ENCODE results near the gene CARM1. TPM values are rescaled to one million over a fixed set of nuclear protein-coding genes. Genes with fewer than 3 reads are reported as not detected.
"Not testable (repeated sequence)": the region's sequence is repeated elsewhere in the genome, so short reads cannot be mapped to it uniquely, and the experiment has no call there.

CARM1 gene
- total RNA-seq, 1 donor from 2014 or later, result 93.7 TPM

DNA sequence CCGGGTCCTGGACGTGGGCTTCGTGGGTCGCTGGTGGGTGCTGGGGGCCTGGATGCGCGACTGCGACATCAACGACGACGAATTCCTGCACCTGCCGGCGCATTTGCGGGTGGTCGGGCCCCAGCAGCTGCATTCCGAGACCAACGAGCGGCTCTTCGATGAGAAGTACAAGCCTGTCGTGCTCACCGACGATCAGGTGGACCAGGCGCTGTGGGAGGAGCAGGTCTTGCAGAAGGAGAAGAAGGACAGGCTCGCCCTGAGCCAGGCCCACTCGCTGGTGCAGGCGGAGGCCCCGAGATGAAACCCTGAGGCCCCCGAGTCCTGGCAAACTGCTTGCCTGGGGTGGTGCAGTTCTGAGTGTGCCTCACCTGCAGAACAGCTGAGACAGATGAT, 58.0 kb downstream of the CARM1 start:
- intact Hi-C loops (cut with micrococcal nuclease), result loop anchor here (2.0 kb wide), 2 partner anchors 31 to 57 kb away; partner anchors contain the start of gene SMARCA4
- no peak for DNase-seq
- Mint-ChIP-seq H3K9me3 (no peaks in the 10 kb centered on the region), H3K27me3 (no peaks in the 10 kb centered on the region), H3K4me3 (peak overlapping the region; percentile 96), H3K27ac (peak overlapping the region; percentile 53), H3K4me1 (peaks cover 15% of the 10 kb centered on the region), H3K36me3 (ENCODE audit: low read depth) (peaks cover 20% of the 10 kb centered on the region)

DNA sequence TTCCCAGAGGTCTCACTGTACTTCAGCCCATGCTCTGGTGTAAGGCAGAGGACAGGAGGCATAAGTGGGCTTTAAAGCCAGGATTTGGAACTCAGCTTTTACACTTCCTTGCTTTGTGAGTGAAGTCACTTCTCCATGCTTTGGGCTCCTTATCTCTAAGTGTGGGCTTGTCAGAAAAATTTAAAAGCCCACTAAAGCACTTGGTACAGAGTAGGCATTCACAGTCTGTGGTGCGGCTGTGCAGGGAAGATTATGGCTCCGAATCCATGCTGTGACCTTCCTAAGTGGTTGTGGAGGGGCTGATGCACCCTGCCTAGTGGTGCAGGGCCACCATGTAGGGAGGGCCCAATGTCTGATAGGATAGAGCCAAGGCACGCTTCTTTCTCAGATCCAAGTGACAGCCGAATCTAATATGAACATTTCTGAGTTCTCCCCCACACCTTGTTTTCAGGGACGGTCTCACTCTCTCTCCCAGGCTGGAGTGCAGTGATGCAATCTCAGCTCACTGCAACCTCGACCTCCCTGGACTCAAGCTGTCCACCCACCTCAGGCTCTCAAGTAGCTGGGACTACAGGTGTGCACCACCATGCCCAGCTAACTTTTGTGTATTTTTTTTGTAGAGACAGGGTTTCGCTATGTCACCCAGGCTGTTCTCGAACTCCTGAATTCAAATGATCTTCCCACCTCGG, 64.2 kb downstream of the CARM1 start:
- intact Hi-C loops (cut with micrococcal nuclease), result loop anchor here (5.0 kb wide), 1 partner anchor 62 kb away; no protein-coding TSS in a partner anchor
- Mint-ChIP-seq H3K27me3 (no peaks in the 10 kb centered on the region), H3K4me1 (peaks cover 5% of the 10 kb centered on the region), H3K9me3 (no peaks in the 10 kb centered on the region), H3K36me3 (ENCODE audit: low read depth) (peaks cover 9% of the 10 kb centered on the region), H3K4me3 (no peak overlapping the region), H3K27ac (no peak overlapping the region)
- no peak for DNase-seq

DNA sequence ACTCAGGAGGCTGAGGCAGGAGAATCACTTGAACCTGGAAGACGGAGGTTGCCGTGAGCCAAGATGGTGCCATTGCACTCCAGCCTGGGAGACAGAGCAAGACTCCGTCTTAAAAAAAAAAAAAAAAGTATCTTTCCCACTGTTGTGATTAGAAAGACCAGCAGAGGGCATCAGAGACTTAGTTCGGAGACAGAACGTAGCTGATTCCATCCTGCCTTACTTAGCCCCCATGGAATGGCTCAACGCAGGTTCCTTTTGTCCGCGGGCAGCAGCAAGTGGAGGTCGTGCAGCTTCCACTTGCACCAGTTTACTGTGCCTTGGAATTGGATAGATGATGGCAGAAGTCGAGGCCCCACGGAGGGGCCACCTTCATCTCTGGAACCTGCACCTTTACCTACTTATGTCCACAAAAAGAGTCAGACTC, 65.3 kb downstream of the CARM1 start:
- H3K4me1 Mint-ChIP-seq, result peaks cover 4% of the 10 kb centered on the region
- peak; percentile 85 for DNase-seq
- peak overlapping the region; percentile 20 for H3K27ac Mint-ChIP-seq
- H3K4me3 Mint-ChIP-seq, result no peak overlapping the region
- H3K36me3 Mint-ChIP-seq (ENCODE audit: low read depth), result peaks cover 5% of the 10 kb centered on the region
- no peaks in the 10 kb centered on the region for H3K9me3 Mint-ChIP-seq
- intact Hi-C loops (cut with micrococcal nuclease), result loop anchor here (5.0 kb wide), 1 partner anchor 61 kb away; no protein-coding TSS in a partner anchor
- H3K27me3 Mint-ChIP-seq, result no peaks in the 10 kb centered on the region

DNA sequence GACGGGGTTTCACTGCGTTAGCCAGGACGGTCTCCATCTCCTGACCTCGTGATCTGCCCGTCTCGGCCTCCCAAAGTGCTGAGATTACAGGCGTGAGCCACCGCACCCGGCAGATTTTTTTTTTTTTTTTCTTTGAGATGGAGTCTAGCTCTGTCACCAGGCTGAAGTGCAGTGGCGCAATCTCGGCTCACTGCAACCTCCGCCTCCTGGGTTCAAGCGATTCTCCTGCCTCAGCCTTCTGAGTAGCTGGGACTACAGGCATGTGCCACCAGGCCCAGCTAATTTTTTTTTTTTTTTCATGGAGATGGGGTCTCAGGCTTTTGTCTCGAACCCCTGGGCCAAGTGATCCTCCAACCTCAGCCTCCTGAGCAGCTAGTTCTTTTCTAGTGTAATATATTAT, 70.3 kb downstream of the CARM1 start:
- H3K4me3 Mint-ChIP-seq; DNase-seq; H3K4me1 Mint-ChIP-seq; H3K9me3 Mint-ChIP-seq; H3K36me3 Mint-ChIP-seq (ENCODE audit: low read depth); H3K27me3 Mint-ChIP-seq; H3K27ac Mint-ChIP-seq: not testable (repeated sequence)
- intact Hi-C loops (cut with micrococcal nuclease), result loop anchor here (2.0 kb wide), 1 partner anchor 21 kb away; no protein-coding TSS in a partner anchor

DNA sequence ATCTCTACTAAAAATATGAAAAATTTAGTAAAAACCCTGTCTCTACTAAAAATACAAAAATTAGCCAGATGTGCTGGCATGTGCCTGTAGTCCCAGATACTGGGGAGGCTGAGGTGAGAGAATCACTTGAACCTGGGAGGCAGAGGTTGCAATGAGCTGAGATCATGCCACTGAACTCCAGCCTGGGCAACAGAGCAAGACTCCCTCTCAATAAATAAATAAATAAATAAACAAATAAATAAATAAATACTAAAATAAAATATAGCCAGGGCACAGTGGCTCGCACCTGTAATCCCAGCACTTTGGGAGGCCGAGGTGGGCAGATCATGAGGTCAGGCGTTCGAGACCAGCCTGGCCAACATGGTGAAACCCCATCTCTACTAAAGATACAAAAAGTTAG, 72.1 kb downstream of the CARM1 start:
- H3K27me3 Mint-ChIP-seq; H3K9me3 Mint-ChIP-seq; H3K27ac Mint-ChIP-seq; H3K4me3 Mint-ChIP-seq; H3K4me1 Mint-ChIP-seq; H3K36me3 Mint-ChIP-seq (ENCODE audit: low read depth); DNase-seq: not testable (repeated sequence)
- intact Hi-C loops (cut with micrococcal nuclease), result loop anchor here (2.0 kb wide), 1 partner anchor 19 kb away; no protein-coding TSS in a partner anchor

DNA sequence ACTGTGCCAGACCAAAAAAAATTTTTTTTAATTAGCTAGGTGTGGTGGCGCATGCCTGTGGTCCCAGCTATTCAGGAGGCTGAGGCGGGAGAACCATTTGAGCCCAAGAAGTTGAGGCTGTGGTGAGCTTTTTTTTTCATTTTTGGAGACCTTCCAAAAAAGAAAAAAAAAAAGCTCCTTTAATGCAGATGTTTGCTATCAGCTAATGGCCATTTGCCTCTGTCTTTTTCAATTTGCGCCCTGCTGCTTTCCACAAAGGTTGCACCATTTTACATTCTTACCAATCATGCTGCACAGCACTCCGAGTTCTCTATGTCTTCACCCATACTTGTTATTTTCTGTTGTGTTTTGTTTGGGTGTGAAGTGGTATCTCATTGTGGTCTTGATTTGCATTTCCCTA, 73.9 kb downstream of the CARM1 start:
- no peaks in the 10 kb centered on the region for H3K4me1 Mint-ChIP-seq
- no peaks in the 10 kb centered on the region for H3K36me3 Mint-ChIP-seq (ENCODE audit: low read depth)
- no peaks in the 10 kb centered on the region for H3K9me3 Mint-ChIP-seq
- DNase-seq, result no peak
- intact Hi-C loops (cut with micrococcal nuclease), result no loop called here
- H3K27ac Mint-ChIP-seq, result no peak overlapping the region
- H3K4me3 Mint-ChIP-seq, result no peak overlapping the region
- H3K27me3 Mint-ChIP-seq, result no peaks in the 10 kb centered on the region

DNA sequence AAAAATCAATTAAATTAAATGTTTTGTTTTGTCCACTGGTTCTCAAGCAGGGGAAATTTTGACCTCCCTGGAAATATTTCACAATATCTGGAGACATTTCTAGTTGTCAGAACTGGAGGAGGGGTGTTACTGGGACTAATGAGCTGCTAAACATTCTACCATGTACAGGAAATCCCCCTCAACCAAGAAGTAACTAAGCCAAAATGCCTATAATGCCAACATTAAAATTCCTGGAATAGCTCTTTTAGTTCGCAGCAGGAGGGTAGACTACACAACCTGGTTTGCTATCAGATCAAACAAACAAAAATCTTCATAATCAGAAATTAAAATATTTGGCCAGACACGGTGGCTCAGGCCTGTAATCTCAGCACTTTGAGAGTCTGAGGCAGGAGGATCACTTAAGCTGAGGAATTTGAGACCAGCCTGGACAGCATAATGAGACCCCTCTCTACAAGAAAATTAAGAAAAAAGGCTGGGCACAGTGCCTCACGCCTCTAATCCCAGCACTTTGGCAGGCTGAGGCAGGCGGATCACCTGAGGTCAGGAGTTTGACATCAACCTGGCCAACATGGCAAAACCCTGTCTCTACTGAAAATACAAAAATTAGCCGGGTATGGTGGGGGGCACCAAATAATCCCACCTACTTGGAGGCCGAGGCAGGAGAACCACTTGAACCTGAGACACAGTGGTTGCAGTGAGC, 75.8 kb downstream of the CARM1 start:
- no peaks in the 10 kb centered on the region for H3K36me3 Mint-ChIP-seq (ENCODE audit: low read depth)
- H3K27ac Mint-ChIP-seq, result no peak overlapping the region
- no peaks in the 10 kb centered on the region for H3K9me3 Mint-ChIP-seq
- H3K4me1 Mint-ChIP-seq, result no peaks in the 10 kb centered on the region
- H3K27me3 Mint-ChIP-seq, result no peaks in the 10 kb centered on the region
- DNase-seq, result no peak
- intact Hi-C loops (cut with micrococcal nuclease), result no loop called here
- no peak overlapping the region for H3K4me3 Mint-ChIP-seq

DNA sequence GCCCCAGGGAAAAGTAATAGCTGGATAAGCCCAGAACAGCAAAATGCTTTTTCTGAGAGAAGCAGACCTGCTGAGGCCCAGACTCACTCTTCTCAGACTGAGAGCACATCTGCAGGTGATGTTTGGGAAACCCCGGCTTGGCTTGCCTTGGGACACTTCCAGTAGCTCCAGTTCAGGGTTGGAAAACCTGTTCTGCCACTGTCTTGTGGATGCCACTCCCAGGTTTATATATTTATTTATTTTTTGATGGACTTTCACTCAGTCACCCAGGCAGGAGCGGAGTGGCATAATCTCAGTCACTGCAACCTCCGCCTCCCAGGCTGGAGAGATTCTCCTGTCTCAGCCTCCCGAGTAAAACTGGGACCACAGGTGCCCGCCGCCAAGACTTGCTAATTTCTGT, 81.5 kb downstream of the CARM1 start:
- H3K4me1 Mint-ChIP-seq, result peaks cover 5% of the 10 kb centered on the region
- H3K27ac Mint-ChIP-seq, result no peak overlapping the region
- H3K9me3 Mint-ChIP-seq, result no peaks in the 10 kb centered on the region
- DNase-seq, result no peak
- H3K36me3 Mint-ChIP-seq (ENCODE audit: low read depth), result no peaks in the 10 kb centered on the region
- H3K4me3 Mint-ChIP-seq, result no peak overlapping the region
- intact Hi-C loops (cut with micrococcal nuclease), result no loop called here
- H3K27me3 Mint-ChIP-seq, result no peaks in the 10 kb centered on the region

DNA sequence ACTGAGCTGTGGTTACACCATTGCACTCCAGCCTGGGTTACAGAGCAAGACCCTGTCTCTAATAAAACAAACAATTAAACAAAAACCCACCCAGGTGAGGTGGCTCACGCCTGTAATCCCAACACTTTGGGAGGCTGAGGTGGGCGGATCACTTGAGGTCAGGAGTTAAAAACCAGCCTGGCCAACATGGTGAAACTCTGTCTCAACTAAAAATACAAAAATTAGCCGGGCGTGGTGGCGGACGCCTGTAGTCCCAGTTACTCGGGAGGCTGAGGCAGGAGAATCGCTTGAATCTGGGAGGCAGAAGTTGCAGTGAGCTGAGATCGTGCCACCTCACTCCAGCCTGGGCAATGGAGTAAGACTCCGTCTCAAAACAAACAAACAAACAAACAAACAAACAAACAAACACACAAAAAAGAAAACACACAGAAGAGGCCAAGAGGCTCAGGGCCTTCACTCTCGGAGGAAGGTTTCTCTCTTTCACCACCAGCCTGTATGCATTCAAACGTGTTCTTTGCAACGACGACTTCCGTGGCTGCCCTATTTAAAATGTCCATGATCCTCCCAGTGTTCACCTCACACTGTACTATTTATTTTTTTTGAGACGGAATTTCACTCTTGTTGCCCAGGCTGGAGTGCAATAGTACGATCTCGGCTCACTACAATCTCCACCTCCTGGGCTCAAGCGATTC, 88.1 kb downstream of the CARM1 start:
- Mint-ChIP-seq H3K27ac (peak overlapping the region; percentile 93), H3K36me3 (ENCODE audit: low read depth) (peaks cover 13% of the 10 kb centered on the region), H3K4me3 (peak overlapping the region; percentile 90), H3K4me1 (peaks cover 36% of the 10 kb centered on the region)
- DNase-seq, result peak; percentile 58
- H3K9me3 Mint-ChIP-seq; intact Hi-C loops (cut with micrococcal nuclease); H3K27me3 Mint-ChIP-seq: not testable (repeated sequence)

DNA sequence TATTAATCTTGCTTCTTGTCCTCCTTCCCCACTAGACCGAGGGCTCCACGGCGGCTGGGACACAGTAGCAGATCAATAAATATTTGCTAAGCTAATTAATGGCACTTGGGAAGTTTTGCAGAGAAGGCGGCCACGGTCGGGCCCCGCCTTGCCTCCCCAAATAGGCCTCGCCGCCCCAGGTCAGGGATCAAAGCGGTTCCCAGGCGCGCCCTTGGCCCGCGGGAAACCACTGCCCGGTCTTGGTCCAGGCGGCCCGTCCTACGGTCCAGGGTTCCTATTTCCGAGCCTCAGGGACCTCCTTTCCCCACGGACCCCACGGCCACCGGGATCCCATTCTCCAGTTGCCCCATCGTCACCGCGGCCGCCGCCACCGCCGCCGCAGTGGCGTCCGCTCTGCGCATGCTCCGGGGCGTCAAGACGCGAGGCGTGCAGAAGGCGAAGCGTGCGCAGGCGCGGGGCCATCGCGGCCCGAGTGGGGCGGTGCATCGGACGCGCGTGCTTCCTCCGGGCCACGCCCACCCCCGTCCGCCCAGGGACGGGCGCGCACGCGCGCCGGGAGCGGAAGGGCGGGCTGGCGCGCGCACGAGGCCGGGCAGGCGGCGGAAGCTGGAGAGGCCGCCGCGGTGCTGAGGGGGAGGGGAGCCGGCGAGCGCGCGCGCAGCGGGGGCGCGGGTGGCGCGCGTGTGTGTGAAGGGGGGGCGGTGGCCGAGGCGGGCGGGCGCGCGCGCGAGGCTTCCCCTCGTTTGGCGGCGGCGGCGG, 89.1 kb downstream of the CARM1 start, which contains the start of gene SMARCA4:
SMARCA4 (plus strand) TSS at position 717 of the 759 bp plus-strand sequence. CDS start 23,122 bp downstream, outside the sequence.
- peak within 1 kb of the TSS; percentile 93 for H3K27ac Mint-ChIP-seq
- peaks cover 15% of the 10 kb centered on the region for H3K36me3 Mint-ChIP-seq (ENCODE audit: low read depth)
- peak; percentile 100 for DNase-seq
- peaks cover 36% of the 10 kb centered on the region for H3K4me1 Mint-ChIP-seq
- H3K4me3 Mint-ChIP-seq, result peak within 1 kb of the TSS; percentile 92
- intact Hi-C loops (cut with micrococcal nuclease), result loop anchor here (2.0 to 5.0 kb wide), 4 partner anchors 32 to 547 kb away; partner anchors contain the start of genes CARM1, TIMM29, YIPF2 and ZNF653
- no peaks in the 10 kb centered on the region for H3K9me3 Mint-ChIP-seq
- H3K27me3 Mint-ChIP-seq, result no peaks in the 10 kb centered on the region

DNA sequence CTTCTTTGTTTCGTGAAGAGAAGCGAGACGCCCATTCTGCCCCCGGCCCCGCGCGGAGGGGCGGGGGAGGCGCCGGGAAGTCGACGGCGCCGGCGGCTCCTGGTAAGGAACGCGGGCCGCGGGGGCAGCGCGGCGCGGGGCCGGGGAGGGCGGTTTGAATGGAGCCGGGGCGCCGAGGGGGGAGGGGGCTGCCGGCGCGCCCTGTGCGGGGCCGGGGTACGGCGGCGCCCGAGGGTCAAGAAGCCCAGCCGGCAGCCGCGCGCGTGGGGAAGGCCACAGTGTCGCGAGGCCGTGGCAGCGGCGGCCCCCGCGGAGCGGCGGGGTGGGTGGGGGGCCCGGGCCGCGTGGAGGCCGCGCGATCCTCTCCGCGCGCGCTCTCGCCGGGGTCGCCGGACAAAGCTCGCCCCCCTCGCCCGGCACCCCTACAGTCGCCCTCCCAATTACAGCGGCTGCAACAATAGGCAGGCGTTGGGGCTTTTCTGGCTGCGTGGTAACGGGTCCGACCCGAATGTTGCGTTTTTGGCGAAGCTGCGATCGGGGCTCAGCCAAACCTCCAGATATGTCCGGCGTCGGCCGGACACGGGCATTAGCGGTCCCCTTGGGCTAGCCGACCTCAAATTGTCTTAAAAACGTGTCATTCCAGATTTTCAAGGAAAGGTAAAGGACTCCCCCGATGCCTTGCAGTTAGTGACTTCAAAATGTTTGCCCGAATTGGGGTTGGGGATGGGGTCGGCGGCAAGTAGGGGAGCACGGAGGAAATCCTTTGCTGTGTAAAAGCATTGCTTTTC, 89.9 kb downstream of the CARM1 start:
- Mint-ChIP-seq H3K27ac (peak overlapping the region; percentile 90), H3K4me1 (peaks cover 36% of the 10 kb centered on the region), H3K27me3 (no peaks in the 10 kb centered on the region), H3K36me3 (ENCODE audit: low read depth) (peaks cover 17% of the 10 kb centered on the region), H3K4me3 (peak overlapping the region; percentile 92), H3K9me3 (no peaks in the 10 kb centered on the region)
- intact Hi-C loops (cut with micrococcal nuclease), result loop anchor here (2.0 to 5.0 kb wide), 4 partner anchors 32 to 546 kb away; partner anchors contain the start of genes CARM1, TIMM29, YIPF2 and ZNF653
- DNase-seq, result no peak

DNA sequence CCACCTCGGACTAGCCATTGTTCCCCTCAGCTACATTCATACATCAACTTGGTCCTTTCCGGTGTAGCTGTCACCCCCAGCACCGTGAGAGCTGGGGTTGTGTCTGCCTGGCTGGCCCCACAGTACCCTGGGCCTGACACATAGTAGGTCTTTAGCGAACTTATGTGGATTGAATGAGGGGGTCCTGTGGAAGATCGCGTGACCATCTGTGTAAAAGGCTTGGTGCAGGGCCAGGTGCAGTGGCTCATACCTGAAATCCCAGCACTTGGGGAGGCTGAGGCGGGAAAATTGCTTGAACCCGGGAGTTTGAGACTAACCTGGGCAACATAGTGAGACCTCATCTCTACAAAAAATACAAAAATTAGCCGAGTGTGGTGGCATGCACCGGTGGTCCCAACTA, 91.5 kb downstream of the CARM1 start:
- H3K4me3 Mint-ChIP-seq, result peak overlapping the region; percentile 92
- intact Hi-C loops (cut with micrococcal nuclease), result loop anchor here (2.0 to 5.0 kb wide), 3 partner anchors 20 to 544 kb away; partner anchors contain the start of genes CARM1 and ZNF653

More for the DNA sequence above, 91.5 kb downstream of the CARM1 start:
- peaks cover 20% of the 10 kb centered on the region for H3K36me3 Mint-ChIP-seq (ENCODE audit: low read depth)
- no peaks in the 10 kb centered on the region for H3K9me3 Mint-ChIP-seq
- DNase-seq, result peak; percentile 61
- no peaks in the 10 kb centered on the region for H3K27me3 Mint-ChIP-seq
- H3K27ac Mint-ChIP-seq, result peak overlapping the region; percentile 39
- H3K4me1 Mint-ChIP-seq, result peaks cover 39% of the 10 kb centered on the region

Measured in activated CD4-positive, alpha-beta T cell treated with anti-CD3 and anti-CD28 coated beads, Interleukin-2, amount 10 ng/mL, durations not matched to agents 24 days and 14 days (primary cell).